Measurements from ENCODE around the gene SCNN1A.

- no peak for TF ChIP-seq CTCF (IDR thresholded peaks at IDR 0.05)
- no peak for TF ChIP-seq POLR2AphosphoS5 (IDR thresholded peaks at IDR 0.05)
- no peak for TF ChIP-seq POLR2A (IDR thresholded peaks at IDR 0.05)
Measured at GRCh38 chr12:6358881-6359280, 16.5 kb downstream of the SCNN1A start.

Data from sigmoid colon (tissue), 4 donors.